Kidney capillary endothelial cell (primary cell): ENCODE measurements around the gene GHR.

Source experiments
- DNase-seq: peaks from one replicate; pipeline ENCODE4 v3.0.0-alpha.2; 2018; ENCODE audit warnings: low spot score

The GHR gene

DNA sequence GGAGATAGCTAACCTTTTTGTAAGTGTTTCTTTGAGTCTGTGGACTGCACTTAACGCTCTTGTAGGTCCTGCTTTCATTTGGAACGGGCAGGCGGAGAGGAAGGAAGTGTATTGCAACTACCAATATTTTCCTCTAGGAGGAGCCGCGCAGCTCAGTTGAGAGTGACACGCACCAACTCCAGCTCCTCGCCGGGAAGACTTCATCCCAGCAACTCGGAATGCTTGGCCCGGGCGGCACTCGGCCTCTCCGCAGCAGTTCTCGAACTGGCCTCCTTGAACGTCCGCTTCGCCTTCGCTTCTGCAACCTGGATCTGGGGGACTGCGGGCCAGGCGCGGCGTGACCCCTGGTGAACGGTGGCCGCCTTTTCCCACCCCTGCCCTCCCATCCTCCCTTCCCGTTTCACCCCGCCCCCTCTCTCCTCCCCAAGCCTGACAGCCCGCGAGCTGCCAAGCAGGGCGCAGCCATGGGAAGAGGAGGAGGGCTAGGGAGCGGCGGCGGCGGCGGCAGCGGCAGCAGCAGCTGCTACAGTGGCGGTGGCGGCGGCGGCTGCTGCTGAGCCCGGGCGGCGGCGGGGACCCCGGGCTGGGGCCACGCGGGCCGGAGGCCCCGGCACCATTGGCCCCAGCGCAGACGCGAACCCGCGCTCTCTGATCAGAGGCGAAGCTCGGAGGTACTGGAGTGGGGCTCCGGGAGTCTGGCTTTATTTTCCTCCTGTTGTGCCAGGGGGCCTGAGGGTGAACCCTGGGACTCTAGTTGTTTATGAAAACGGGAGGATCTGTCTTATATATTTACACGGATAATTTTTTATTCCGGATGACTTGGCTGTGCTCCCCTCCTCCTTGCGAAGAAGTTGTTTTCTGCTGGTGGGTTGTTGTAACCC lies at the start of gene GHR:
Gene GHR, plus strand, starts transcription at position 155 of the 881 bp plus-strand sequence. CDS start 142,436 bp downstream, outside the sequence.
- DNase-seq: peak; percentile 88

DNA sequence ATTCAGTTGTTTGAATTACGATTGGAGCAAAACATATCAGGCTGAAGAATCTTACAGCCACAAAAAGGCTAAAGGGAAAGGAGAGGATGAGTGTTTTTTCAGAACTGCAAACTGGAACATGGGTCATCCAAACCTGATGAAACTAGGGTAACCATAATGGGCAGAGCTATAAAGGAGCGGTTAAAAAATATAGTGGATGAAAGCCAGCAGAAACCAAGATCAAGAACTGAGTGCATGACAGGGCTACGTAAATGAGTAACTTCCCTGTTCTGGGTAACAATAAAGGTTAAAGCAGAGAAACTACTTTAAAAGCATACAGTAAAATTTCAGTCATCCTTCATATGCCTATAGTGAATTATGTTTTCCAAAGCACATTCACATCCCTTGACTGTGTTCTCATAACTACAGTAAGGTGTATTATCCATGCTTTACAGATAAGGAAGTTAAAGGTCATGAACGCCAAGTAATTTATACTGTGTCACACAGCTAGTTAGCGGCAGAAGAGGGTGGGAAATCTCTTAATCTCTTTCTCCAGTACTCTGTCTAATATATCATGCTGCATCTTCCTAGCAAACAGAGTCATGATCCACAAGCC lies 48.5 kb upstream of the GHR start:
- DNase-seq: no peak

GRCh38 chr5:42377496-42377895 lies 45.7 kb upstream of the GHR start:
- DNase-seq: no peak

GRCh38 chr5:42381973-42382372 lies 41.3 kb upstream of the GHR start:
- DNase-seq: no peak

- DNase-seq: no peak
Measured at GRCh38 chr5:42387563-42387962, 35.7 kb upstream of the GHR start.

DNA sequence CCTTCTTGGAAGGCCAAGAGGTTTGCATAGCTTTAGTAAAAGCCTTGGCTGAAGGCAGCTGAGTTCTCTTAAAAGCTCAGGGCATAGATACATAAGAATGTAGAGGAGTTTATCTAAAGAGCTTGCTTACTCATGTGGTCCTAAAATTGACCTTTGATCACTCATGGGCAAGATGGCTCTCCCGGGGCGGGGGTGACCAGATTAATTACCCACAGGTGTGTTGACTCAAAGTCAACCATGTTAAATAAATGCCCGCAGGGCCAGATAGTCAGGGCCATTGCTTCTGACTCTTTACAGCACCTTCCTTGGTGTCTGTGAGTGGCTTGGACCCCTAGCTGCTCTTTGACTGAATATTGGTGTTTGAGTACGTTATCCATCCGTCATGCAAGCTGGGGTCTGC lies 33.1 kb upstream of the GHR start:
- DNase-seq: no peak

GRCh38 chr5:42392917-42393316 lies 30.3 kb upstream of the GHR start:
- no peak for DNase-seq

GRCh38 chr5:42396111-42396510 lies 27.1 kb upstream of the GHR start:
- DNase-seq: no peak

DNA sequence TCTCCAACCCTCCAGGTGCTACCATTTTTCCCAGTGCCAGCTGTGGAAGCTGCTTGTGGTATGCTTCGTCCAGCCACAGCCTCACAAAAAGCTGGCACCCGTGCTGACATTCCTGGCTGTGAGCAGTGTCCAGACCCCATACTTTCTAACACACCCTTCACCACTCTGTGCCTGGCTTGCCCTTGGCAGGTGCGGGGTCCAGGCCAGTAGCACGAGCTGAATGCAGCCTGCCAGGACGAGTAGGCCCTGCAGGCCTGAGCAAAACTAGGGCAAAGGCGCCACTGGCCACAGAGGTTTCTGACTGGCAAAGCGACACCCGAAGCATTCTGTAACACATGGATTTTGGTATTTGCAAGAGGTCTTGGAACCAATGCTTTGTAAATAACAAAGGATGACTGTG lies 26.0 kb upstream of the GHR start:
- DNase-seq: no peak

DNA sequence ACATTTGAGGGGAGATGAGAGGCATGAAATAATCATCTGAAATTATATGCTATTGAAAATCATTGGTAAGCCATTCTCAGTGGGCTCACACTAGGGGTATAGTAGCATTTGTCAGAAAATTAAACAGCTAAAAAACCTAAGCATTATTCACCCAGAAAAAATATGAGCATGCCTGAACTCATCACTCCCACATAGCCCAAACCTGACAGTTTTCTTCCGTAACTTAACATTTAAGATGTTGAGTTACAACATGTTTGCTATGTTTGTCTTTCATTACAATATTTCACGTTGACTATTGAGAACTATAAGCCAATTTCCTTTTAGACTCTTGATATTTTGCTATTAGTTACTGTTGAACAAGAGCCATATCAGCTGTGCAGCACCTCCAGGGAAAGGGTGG lies 23.5 kb upstream of the GHR start:
- no peak for DNase-seq

DNA sequence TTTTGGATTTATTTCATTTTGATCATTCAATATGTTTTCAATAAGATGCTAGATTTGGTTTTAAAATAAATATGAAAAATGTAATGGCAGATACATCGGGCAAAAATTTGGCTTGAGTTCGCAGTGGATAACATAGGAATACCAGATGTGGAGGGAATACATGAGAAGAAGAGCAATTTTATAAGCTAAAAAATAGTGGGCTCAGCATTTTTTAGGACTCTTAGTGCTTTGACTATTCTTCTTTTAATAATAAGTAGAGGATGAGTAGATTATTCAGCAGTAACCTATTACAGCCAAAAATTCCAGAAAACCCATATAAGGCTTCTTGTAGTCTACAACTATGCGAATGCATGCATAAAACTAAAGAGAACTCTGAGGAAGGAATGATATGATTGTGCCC lies 22.8 kb upstream of the GHR start:
- no peak for DNase-seq

DNA sequence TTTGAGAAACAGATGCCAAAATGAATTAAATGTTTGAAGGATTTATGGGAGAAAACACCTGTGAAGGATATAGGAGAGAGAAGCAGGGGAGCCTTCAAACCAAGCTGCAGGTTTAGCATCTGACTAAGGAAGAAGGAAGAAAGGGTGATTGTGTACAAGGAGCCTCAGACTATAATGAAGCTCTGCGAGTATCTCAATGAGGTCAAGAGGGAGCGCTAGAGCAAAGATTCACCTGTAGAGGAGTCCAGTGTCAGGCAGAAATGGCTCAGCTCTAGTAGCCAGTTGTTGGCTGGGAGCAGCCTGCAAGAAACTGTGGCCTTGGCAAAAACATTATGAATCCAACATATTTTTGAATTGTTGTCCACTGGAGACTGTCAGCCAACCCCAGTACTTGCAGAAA lies 20.0 kb upstream of the GHR start:
- DNase-seq: no peak

DNA sequence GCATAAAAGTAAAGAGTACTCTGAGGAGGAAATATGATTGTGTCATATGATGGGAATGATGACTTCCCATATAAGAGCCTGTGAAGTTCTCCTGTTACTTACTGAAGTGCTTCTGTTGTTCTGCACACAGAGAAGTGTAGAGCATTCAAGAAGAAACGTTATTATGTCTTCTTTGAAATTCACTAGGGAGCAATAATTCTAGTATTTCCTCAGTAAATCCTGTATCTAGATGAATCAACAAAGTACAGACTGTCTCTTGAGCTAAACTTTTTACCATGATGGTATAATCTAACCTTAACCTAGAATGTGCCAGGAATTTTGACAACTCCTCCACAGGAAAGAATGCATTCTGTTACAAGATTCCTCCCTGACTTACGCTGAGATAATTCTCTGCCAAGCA lies 18.9 kb upstream of the GHR start:
- DNase-seq: no peak

GRCh38 chr5:42419294-42419693 lies 3.9 kb upstream of the GHR start:
- DNase-seq: no peak

DNA sequence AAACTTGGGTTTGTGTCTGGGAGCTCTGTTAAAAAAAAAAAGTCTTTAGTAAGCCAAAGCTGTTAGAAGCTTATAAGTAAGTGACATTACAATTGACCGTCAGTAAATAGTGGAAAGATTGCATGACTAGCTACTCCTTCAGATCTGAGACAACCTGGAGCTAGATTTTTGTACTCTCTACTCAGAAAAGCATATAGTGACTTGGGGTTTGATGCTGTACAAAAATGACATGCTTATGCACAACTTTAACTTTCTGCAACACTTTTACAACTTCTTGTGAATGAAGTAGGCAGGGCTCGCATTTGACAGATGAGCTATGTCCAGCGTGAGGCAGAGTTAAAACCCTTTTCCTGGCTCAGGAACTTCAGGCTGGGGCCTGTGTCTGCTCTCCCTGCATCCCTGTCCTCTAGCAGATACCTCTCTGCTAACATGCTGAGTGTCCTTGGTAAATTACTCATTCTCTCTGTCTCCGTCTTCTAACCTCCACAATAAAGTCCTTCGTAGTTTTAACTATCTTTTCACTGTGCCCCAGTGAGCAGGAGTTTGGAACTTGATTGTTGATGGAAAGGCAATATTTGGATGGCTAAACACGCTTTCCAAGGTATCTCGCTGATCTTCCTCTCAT lies 471 bp upstream of the GHR start:
- DNase-seq: no peak

DNA sequence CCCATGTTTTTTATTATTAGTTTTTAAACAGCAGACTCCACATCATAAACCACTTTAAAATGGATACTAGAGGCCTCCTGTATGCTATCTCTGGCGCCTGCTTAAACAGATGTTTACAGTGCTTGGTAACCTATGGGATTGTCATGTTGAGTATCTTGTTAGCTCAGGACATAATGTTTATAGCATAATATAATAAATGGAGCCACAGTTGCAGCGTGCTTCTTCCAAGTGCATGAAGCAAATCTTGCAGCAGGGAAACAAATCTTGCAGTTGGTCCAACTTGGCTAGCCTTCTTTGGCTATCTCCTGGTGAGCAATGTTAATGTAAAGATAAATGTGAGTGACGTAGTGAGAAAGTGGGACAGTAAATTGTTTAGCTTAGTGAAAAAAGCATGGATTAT lies 2.8 kb downstream of the GHR start:
- DNase-seq: no peak

DNA sequence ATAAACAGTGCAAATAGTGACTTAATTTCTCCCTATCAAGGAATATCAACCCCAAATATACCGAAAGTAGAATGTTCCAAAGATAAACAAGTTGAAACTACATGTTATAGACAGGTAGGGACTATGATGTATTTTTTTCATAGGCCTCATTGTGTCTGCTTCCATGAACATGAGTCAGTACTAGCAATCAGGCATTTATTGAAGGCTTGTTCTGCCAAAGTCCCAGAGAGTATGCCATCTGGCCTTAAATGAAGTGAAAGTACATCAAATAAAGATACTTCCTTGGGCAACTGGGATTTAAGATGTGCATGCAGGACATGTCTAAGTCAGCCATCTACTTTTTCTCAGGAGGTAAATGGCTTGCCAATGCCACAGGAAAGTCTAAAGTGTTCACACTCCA lies 6.5 kb downstream of the GHR start:
- DNase-seq: no peak

DNA sequence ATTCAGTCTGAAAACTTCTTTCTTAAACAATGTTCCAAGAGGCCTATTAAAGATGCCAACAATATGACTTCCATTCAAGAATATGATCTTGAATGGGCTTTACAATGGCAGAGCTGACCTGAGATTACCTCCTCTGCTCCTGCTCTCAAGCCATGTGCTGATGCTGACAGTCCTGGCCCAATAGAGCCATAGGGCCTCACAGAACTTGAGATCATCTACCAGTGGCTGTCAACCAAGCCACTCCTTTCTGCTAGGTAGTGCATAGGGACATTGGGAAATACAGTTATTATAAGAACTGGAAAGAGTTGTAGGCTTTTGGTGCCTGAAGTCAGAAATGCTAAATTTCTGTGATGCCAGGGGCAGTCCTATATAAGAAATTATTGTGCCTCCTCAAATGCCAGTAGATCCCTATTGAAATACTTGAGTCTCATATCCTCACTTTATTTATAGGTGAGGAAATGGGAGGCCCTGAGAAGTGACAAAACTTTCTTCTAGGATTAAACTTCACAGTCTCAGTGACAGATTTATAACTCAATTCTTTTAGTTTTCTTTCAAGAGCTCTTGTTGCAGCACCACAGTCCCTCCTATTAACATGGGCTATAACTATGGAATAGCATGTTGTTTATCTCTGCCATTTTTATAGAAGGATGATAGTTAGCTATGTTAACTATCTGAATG lies 10.9 kb downstream of the GHR start:
- no peak for DNase-seq

GRCh38 chr5:42436051-42436450 lies 12.8 kb downstream of the GHR start:
- no peak for DNase-seq

DNA sequence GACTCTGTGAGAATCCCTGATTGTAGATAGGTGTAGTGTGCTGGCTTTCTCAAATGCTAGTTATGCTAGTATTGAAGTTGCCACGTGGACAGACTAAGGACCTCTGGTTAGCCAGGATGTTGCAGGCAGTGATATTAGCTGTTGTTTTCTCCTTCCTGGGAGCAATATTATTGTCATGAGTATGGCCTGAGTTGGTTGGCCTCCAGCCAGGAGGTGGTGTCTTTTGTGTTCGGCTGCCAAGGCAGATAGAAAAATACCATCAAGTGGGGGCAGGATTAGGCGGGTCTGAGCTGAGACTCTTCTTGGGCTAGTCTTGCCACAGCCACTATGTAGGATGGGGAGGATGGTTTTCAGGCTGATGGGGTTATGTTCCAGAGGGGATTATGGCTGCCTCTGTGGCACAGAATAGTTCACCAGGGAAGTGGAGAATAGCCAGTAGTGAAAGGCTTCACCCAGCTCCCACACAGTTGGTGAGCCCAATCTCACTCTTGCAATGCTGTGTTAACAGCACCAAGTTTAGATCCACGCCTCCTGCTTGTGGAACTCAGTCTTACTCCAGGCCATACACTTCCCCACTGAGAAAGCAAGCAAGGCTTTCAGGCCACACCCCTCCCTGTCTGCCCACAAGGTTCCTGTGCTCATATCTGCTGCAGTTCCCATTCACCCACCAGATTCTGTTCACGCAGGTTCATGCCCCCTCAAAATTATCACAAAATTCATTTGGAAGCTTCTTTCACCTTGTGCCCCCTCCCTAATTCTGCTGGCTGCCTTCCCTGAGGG lies 31.2 kb downstream of the GHR start:
- no peak for DNase-seq

- DNase-seq: no peak
Measured at GRCh38 chr5:42461033-42461432, 37.8 kb downstream of the GHR start.

DNA sequence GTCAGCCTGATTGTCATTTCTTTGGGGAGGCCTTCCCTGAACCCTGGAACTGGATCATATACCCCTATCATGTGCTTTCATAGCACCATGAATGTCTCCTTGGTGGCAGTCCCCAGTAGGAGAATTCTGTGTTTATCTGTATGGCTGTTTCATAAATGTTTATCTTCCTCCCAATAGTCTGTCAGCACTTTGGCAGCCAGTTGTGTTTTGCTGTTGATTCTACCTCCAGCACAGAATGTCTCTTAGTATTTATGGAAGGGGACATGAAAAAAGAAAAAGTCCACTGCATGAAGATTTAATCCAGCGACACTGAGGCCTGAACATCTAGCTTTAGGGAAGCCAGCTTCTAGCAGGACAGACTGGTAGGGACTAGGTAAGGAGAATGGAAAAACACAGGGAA lies 38.3 kb downstream of the GHR start:
- no peak for DNase-seq
